AG04449 (cell line): ENCODE results near the gene KMT2C.
"Not testable (repeated sequence)": the region's sequence is repeated elsewhere in the genome, so short reads cannot be mapped to it uniquely, and the experiment has no call there.

ENCODE experiments used
- CTCF ChIA-PET: fragments of 350-600 bp; formaldehyde crosslinking; extraction: SDS; loops from one replicate; lab custom pipeline; 2021; ENCODE audit warnings: antibody characterized with exemption; lab: Yijun Ruan, JAX
- POLR2A ChIA-PET: fragments of 400-600, 350-600 bp; formaldehyde crosslinking; extraction: SDS; loops from one replicate; lab custom pipeline; 2020; ENCODE audit warnings: antibody characterized with exemption, inconsistent platforms; lab: Yijun Ruan, JAX
- DNase-seq: peaks from one replicate; pipeline ENCODE4 v3.0.0-alpha.2; 2010; ENCODE audit warnings: low read depth, low spot score
- H3K4me3 ChIP-seq: 2 replicates; pipeline ENCODE4 v1.5.1; 2011; ENCODE audit warnings: low read depth, mild to moderate bottlenecking, control low read depth, low read length
- TF ChIP-seq, protein P1 (sequence below): IDR thresholded peaks from one replicate; pipeline ENCODE4 v1.5.1; 2011; ENCODE audit warnings: mild to moderate bottlenecking, moderate library complexity, low read length, control low read depth, inconsistent platforms; ENCODE audit not compliant: insufficient read depth; ENCODE audit errors: missing control alignments

KMT2C gene

GRCh38 chr7:152463709-152464311 is 28.0 kb upstream of the KMT2C start:
- CTCF ChIA-PET = no interaction called here
- H3K4me3 ChIP-seq = peak overlapping the region; percentile 79
- POLR2A ChIA-PET = interaction anchor here (0.6 to 1.0 kb wide), 3 partner anchors 13 to 41 kb away, joined by 3 to 4 read pairs (median 3); no protein-coding TSS in a partner anchor
- peak; percentile 87 for DNase-seq
- TF ChIP-seq, protein P1, sequence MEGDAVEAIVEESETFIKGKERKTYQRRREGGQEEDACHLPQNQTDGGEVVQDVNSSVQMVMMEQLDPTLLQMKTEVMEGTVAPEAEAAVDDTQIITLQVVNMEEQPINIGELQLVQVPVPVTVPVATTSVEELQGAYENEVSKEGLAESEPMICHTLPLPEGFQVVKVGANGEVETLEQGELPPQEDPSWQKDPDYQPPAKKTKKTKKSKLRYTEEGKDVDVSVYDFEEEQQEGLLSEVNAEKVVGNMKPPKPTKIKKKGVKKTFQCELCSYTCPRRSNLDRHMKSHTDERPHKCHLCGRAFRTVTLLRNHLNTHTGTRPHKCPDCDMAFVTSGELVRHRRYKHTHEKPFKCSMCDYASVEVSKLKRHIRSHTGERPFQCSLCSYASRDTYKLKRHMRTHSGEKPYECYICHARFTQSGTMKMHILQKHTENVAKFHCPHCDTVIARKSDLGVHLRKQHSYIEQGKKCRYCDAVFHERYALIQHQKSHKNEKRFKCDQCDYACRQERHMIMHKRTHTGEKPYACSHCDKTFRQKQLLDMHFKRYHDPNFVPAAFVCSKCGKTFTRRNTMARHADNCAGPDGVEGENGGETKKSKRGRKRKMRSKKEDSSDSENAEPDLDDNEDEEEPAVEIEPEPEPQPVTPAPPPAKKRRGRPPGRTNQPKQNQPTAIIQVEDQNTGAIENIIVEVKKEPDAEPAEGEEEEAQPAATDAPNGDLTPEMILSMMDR = no peak

DNA sequence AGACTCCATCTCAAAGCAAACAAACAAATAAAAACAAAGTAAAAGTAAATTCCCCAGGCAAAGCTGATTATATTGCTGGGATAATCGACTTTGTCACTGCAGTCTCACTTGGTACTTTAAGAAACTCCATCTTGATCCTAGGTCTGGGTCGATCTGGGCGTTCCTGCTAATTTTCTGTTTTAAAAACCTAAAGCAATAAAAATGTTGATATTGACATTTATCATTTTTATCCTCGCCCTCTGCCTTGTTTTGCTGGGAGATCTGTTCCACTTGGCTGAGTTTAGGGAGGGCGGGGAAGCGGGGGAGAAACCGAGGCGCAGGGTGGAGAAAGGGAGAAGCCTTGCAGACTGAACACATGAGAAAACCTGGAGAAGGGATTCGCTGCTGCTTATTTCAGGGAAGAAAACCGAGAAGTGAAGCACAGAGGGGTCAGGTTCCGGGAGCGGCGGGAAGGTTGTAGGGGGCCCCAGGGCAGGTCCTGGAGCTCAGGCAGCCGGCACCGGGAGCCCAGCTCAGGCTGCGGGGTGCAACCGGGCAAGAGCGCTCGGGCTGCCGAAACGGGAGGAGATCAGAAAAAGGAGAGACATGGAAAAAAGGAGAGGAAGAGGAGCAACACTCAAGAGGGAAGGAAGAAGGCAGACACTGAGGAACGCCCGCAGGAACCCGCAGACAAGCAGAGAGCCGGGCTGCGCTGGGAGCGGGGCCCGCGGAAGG is 27.3 kb upstream of the KMT2C start:
- TF ChIP-seq, protein P1 = no peak
- ChIA-PET POLR2A (interaction anchor here (0.8 kb wide), 1 partner anchor 30 kb away, joined by 4 read pairs; no protein-coding TSS in a partner anchor), CTCF (no interaction called here)
- H3K4me3 ChIP-seq = peak overlapping the region; percentile 79
- no peak for DNase-seq

- ChIA-PET CTCF (no interaction called here), POLR2A (no interaction called here)
- no peak for DNase-seq
- TF ChIP-seq, protein P1 = no peak
- H3K4me3 ChIP-seq = no peak overlapping the region
These were observed 24.0 kb upstream of the KMT2C start for GRCh38 chr7:152459724-152460251.

DNA sequence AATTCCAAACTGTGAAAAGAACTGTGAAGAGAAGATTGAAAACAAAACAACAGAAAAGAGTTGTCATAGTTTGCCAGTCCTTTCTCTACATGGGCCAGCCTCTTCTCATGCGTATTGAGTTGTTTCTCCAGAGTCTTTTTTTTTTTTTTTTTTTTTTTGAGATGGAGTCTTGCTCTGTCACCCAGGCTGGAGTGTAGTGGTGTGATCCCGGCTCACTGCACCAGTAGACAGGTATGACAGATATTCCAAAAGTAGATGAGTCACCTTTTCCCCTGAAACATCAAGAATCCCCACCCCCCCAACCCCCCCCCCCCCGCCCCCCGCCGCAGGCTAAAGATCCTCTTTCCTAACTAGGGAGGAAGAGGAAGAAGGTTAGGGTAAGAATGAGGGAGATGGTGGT is 15.6 kb upstream of the KMT2C start:
- DNase-seq = no peak
- H3K4me3 ChIP-seq = no peak overlapping the region
- TF ChIP-seq, protein P1 = no peak
- CTCF ChIA-PET = no interaction called here
- POLR2A ChIA-PET = no interaction called here

GRCh38 chr7:152445386-152446008 is 9.7 kb upstream of the KMT2C start:
- DNase-seq, CTCF ChIA-PET, POLR2A ChIA-PET, H3K4me3 ChIP-seq: not testable (repeated sequence)

DNA sequence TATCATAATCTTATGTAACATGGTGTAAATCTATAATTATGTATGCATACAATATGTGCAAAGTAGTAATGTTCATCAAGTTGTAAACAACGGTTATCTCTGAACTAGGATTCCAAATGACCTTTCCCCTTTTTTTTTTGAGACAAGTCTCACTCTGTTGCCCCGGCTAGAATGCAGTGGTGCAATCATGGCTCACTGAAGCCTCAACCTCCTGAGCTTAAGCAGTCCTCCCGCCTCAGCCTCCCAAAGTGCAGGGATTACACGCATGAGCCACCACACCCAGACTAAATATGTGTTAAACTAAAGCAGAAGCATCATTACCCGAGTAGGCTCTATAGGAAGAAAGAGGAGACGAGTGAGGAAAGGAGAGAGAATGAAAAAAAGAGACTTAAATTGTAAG is 7.8 kb upstream of the KMT2C start:
- POLR2A ChIA-PET = no interaction called here
- CTCF ChIA-PET = no interaction called here
- H3K4me3 ChIP-seq = no peak overlapping the region
- DNase-seq = no peak
- TF ChIP-seq, protein P1 = no peak
